Measurements from ENCODE around the gene RAD54L2. TPM values are rescaled to one million over a fixed set of nuclear protein-coding genes. Genes with fewer than 3 reads are reported as not detected.

RAD54L2 gene, protein sequence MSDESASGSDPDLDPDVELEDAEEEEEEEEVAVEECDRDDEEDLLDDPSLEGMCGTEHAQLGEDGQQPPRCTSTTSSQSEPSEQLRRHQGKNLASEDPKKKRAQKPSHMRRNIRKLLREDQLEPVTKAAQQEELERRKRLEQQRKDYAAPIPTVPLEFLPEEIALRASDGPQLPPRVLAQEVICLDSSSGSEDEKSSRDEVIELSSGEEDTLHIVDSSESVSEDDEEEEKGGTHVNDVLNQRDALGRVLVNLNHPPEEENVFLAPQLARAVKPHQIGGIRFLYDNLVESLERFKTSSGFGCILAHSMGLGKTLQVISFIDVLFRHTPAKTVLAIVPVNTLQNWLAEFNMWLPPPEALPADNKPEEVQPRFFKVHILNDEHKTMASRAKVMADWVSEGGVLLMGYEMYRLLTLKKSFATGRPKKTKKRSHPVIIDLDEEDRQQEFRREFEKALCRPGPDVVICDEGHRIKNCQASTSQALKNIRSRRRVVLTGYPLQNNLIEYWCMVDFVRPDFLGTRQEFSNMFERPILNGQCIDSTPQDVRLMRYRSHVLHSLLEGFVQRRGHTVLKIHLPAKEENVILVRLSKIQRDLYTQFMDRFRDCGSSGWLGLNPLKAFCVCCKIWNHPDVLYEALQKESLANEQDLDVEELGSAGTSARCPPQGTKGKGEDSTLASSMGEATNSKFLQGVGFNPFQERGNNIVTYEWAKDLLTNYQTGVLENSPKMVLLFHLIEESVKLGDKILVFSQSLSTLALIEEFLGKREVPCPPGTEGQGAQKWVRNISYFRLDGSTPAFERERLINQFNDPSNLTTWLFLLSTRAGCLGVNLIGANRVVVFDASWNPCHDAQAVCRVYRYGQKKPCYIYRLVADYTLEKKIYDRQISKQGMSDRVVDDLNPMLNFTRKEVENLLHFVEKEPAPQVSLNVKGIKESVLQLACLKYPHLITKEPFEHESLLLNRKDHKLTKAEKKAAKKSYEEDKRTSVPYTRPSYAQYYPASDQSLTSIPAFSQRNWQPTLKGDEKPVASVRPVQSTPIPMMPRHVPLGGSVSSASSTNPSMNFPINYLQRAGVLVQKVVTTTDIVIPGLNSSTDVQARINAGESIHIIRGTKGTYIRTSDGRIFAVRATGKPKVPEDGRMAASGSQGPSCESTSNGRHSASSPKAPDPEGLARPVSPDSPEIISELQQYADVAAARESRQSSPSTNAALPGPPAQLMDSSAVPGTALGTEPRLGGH (N-terminal part only)
- 10 to 100 TPM; 17.6 to 41.8 (median 18.3) TPM for total RNA-seq

DNA sequence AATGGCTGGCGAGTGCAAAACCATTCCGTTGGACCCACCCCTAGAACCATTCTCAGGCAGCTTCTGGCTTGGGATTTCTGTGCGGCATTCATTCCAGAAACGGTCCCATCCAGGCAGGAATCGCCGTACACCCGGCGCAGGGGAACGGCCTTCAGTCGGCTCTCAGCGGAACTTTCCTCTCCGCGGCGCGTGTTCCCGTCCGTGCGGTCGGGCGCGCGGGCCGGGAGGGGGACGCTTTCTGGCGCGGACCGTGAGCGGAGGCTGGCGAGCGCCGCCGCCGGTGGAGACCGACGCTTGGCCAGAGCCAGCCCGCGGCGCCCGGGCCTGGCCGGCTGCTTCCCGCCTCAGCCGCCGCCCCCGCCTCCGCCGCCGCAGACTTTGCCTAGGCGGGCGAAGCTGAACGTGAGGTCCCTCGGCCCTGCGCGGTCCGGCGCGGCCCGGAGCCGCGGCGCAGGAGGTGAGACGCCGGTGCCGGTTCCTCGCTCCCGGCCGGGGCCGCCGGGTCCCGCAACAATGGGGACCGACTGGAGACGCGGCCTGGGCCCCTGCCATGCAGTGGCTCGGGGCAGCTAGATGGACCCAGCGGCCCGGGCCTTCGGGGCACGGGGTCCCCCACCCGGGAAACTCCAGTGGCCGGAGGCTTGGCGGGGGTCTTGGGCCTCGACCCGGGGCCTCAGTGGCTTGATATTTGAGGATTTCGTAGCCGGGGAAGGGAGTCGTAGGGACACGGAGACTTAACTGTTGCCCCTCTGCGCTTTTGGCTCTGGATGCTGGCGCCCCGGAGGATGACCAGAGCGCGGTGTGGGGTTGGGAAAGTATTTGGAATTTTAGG, at the start of gene RAD54L2:
RAD54L2 (plus strand) TSS at position 261 of the 832 bp plus-strand sequence. CDS start 51,702 bp downstream, outside the sequence.
- TF ChIP-seq, protein P1, sequence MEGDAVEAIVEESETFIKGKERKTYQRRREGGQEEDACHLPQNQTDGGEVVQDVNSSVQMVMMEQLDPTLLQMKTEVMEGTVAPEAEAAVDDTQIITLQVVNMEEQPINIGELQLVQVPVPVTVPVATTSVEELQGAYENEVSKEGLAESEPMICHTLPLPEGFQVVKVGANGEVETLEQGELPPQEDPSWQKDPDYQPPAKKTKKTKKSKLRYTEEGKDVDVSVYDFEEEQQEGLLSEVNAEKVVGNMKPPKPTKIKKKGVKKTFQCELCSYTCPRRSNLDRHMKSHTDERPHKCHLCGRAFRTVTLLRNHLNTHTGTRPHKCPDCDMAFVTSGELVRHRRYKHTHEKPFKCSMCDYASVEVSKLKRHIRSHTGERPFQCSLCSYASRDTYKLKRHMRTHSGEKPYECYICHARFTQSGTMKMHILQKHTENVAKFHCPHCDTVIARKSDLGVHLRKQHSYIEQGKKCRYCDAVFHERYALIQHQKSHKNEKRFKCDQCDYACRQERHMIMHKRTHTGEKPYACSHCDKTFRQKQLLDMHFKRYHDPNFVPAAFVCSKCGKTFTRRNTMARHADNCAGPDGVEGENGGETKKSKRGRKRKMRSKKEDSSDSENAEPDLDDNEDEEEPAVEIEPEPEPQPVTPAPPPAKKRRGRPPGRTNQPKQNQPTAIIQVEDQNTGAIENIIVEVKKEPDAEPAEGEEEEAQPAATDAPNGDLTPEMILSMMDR (IDR thresholded peaks at IDR 0.05; ENCODE audit: low read depth) = no peak

DNA sequence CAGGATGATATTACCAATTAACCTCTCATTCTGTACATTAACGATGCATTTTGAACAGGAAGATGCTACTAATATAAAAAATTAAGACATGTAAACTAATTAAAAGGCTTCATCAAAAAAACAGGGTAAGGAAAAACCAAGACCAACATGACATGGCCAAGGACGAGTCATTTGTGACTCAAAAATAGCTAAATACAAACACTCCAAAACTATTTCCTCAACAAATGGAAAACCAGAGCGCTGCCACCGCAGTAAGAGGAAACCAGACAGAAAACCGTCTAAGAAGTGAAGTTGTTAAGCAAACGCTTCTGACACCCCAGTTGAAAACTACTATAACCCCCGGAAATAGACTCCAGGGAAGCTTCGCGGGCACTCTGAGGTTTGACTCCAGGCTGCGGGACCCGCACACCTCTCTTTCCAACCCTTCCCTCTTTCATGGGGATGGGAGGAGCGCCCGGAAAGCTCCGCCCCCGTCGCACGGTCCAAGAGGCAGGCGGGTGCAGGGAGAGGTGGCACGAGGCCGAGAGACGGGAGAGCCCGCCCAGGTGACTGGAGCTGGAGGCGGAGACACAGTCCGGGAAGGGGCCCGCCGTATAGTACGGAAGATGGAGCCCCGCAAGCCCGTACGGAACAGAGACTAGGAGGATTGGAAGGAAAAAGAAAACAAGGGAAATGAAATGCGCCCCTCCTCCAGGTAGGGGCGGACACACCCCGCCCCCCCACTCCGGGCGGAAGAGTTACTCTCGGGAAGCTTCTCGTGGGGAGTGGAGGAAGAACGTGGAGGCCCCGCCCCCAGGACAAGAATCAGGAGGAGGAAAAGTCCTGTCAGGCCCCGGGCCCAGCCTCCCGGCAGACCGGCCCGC, 39.4 kb upstream of the RAD54L2 start:
- TF ChIP-seq, protein P1 (IDR thresholded peaks at IDR 0.05; ENCODE audit: low read depth) = no peak

DNA sequence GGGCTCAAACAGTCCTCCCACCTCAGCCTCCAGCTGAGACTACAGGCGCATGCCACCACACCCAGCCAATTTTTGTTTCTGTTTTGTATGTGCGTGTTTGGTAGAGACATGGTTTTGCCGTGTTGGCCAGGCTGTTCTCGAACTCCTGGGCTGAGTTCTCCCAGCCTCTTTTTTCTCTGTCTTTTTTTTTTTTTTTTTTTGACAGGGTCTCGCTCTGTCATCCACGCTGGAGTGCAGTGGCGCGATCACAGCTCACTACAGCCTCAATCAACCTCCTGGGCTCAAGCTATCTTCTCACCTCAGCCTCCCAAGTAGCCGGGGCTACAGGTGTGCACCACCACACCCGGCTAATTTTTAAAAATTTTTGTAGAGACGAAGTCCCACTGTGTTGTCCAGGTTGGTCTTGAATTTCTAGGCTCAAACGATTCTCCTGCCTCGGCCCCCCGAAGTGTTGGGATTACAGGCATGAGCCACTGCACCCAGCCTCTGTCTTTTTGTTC, 37.8 kb upstream of the RAD54L2 start:
- TF ChIP-seq, protein P1 (IDR thresholded peaks at IDR 0.05; ENCODE audit: low read depth) = no peak

DNA sequence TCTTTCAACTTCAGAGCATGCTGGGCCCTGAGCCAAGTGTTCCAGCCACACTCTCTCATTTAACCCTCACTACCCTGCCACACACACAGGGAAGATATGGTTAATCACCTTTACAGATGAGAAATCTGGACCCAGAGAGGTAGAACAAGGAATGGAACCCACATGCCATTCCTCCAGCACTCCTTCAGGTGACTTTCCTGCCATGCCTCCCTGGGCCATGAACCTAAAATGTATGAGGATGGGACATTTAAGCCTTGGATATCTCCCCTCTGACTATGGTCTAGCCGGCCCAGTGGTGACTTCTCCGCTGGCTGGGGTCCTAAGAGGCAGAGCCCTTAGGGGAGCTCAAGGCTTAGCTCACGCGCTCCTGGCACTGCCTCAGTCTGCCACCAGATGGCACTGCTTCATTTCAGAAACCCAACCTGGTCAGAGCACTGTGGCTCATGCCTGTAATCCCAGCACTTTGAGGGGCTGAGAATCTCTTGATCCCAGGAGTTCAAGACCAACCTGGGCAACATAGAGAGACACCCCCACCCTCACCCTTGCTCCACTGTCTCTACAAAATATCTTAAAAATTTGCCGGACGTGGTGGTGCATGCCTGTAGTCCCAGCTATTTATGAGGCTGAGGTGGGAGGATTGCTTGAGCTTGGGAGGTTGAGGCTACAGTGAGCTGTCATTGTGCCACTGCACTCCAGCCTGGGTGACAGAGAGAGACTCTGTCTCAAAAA, 36.5 kb upstream of the RAD54L2 start:
- TF ChIP-seq, protein P1 (IDR thresholded peaks at IDR 0.05; ENCODE audit: low read depth) = no peak

DNA sequence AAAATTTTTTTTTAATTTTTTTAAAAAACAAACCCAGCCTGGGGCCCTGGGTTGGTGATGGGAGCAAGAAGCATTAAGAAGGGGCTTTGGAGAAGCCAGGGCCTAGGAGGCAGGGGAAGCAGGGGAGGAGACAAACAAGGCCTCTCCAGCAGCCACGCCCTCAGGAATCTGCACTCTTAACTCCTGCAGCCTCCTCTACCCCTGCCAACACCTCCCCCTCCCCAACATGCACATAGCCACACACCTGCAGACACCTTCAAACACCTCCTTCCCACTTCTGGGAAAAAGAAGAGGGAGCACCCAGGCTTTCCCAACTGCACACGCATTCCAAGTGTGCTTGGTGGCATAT, 36.0 kb upstream of the RAD54L2 start:
- TF ChIP-seq, protein P1 (IDR thresholded peaks at IDR 0.05; ENCODE audit: low read depth) = no peak
